Endothelial cell of umbilical vein (primary cell): ENCODE data around the gene TMIGD2. TPM values are rescaled to one million over a fixed set of nuclear protein-coding genes. Genes with fewer than 3 reads are reported as not detected.

ENCODE experiments used
- BruUV-seq: library from RNA; stranded (reverse); fragments of 400-500 nt; replicated peaks from 2 replicates; lab custom pipeline; 2021; lab: Mats Ljungman, UMichigan
- CTCF ChIA-PET: fragments of 300-600, 350-600 bp; sonication (Branson Sonifier 250); formaldehyde crosslinking; loops from one replicate; lab custom pipeline; 2021; ENCODE audit warnings: antibody characterized with exemption, inconsistent platforms; lab: Charles Lee
- POLR2A ChIA-PET: fragments of 300-600, 350-600 bp; sonication (Branson Sonifier 250); formaldehyde crosslinking; loops from one replicate; lab custom pipeline; 2021; ENCODE audit warnings: antibody characterized with exemption, inconsistent platforms; lab: Charles Lee
- DNase-seq: peaks from one replicate; pipeline ENCODE4 v3.0.0-alpha.2; 2011; ENCODE audit warnings: low read depth, low spot score
- FAIRE-seq: peaks from 2 replicates; lab custom pipeline; 2011; peaks lifted over from hg19 to GRCh38; lab: Jason Lieb, UNC
- H2AFZ ChIP-seq: 2 replicates; pipeline ENCODE4 v1.6.0; 2012; ENCODE audit warnings: low read depth, low read length, control low read depth, inconsistent platforms
- H3K27ac ChIP-seq: 2 replicates; pipeline ENCODE4 v1.5.1; 2011; ENCODE audit warnings: low read depth, mild to moderate bottlenecking, control low read depth, low read length, moderate library complexity; ENCODE audit not compliant: insufficient read depth
- H3K27me3 ChIP-seq, 2 experiments: 2 replicates each; pipeline versions ENCODE4 v1.6.0 to v1.6.1; 2011; ENCODE audit warnings: low read length in 2 of 2, mixed read lengths in 1 of 2; ENCODE audit not compliant: control insufficient read depth in 2 of 2, insufficient read depth in 2 of 2
- H3K36me3 ChIP-seq, 2 experiments: 2 replicates in 1 of 2; 3 replicates in 1 of 2; pipeline ENCODE4 v1.5.1; 2011; ENCODE audit warnings: low read length in 2 of 2, mild to moderate bottlenecking in 1 of 2, moderate library complexity in 1 of 2; ENCODE audit not compliant: control insufficient read depth in 2 of 2, insufficient read depth in 2 of 2; ENCODE audit errors: extremely low read depth in 1 of 2
- H3K4me1 ChIP-seq: 3 replicates; pipeline ENCODE4 v1.5.1; 2011; ENCODE audit warnings: mild to moderate bottlenecking, low read length; ENCODE audit not compliant: control insufficient read depth, insufficient read depth; ENCODE audit errors: extremely low read depth
- H3K4me2 ChIP-seq: 2 replicates; pipeline ENCODE4 v1.6.1; 2011; ENCODE audit warnings: low read length, control low read depth, mixed read lengths; ENCODE audit not compliant: insufficient read depth
- H3K4me3 ChIP-seq, 3 experiments: fragments of 200-600 bp in 1 of 3; sonication (generic), shearing (Covaris generic) in 1 of 3; replicated peaks in 1 of 3; 2 replicates each; pipeline ENCODE4 v1.5.1; 2011 to 2016; ENCODE audit warnings: control low read depth in 3 of 3, low read length in 3 of 3, mild to moderate bottlenecking in 2 of 3, inconsistent platforms in 1 of 3, low read depth in 1 of 3, moderate library complexity in 1 of 3; ENCODE audit not compliant: insufficient read depth in 1 of 3
- H3K79me2 ChIP-seq: 2 replicates; pipeline ENCODE4 v1.6.0; 2012; ENCODE audit warnings: low read length, inconsistent platforms; ENCODE audit not compliant: control insufficient read depth, insufficient read depth
- H3K9ac ChIP-seq: replicated peaks from 2 replicates; pipeline ENCODE3; 2011; ENCODE audit warnings: low read length, control low read depth; ENCODE audit not compliant: insufficient read depth; ENCODE audit errors: extremely low read depth
- H3K9me1 ChIP-seq: replicated peaks from 3 replicates; pipeline ENCODE4 v1.6.0; 2011; ENCODE audit warnings: mild to moderate bottlenecking, low read length; ENCODE audit not compliant: control insufficient read depth, insufficient read depth; ENCODE audit errors: extremely low read depth
- H3K9me3 ChIP-seq: replicated peaks from 2 replicates; pipeline ENCODE4 v1.5.1; 2012; ENCODE audit warnings: low read length, inconsistent platforms; ENCODE audit not compliant: control insufficient read depth, insufficient read depth
- H4K20me1 ChIP-seq: replicated peaks from 2 replicates; pipeline ENCODE3; 2011; ENCODE audit warnings: mild to moderate bottlenecking, low read length; ENCODE audit not compliant: control insufficient read depth, insufficient read depth; ENCODE audit errors: extremely low read depth
- FOS ChIP-seq: IDR thresholded peaks from 2 replicates; pipeline ENCODE4 v1.6.1; 2011; ENCODE audit warnings: mild to moderate bottlenecking, low read length, moderate library complexity, borderline replicate concordance; ENCODE audit not compliant: insufficient read depth
- MYC ChIP-seq: IDR thresholded peaks from one replicate; pipeline ENCODE4 v1.6.1; 2011; ENCODE audit warnings: mild to moderate bottlenecking, low read depth, low read length
- POLR2AphosphoS5 ChIP-seq: IDR thresholded peaks from 2 replicates; pipeline ENCODE4 v1.6.1; 2012; ENCODE audit warnings: low read depth, mild to moderate bottlenecking, control low read depth, low read length, moderate library complexity; ENCODE audit not compliant: insufficient read depth
- dilution Hi-C: fragments of 300-500 bp; cut with MboI; formaldehyde crosslinking; loops from one replicate; pipeline ENCODE4 v1.15.0; 2019; ENCODE audit warnings: low sequenced_read_pairs; ENCODE audit not compliant: extremely low pct_ligation_motif_present
- intact Hi-C: fragments of 100-400 bp; cut with micrococcal nuclease; formaldehyde crosslinking; loops from one replicate; pipeline ENCODE4 v1.10.0; 2022
- polyA plus RNA-seq, 4 experiments: library from polyadenylated mRNA; depleted of rRNA in 3 of 4; stranded (reverse) in 3 of 4; unstranded in 1 of 4; fragments of >200 nt; gene quantifications; 2 replicates each; pipeline versions ENCODE4 v1.2.1 to v1.2.3, GENCODE V29; 2011 to 2012; ENCODE audit warnings: missing spikeins in 1 of 4
- total RNA-seq: library from RNA; stranded (reverse); gene quantifications from 2 replicates; pipeline ENCODE4 v1.2.3, GENCODE V29; 2021
- TF ChIP-seq, protein P1 (sequence below): IDR thresholded peaks from 2 replicates; pipeline ENCODE4 v1.6.1; 2011; ENCODE audit not compliant: insufficient read depth, insufficient read length

The TMIGD2 gene
- total and polyA plus RNA-seq, 2 donors (not counting 3 experiments of a cell fraction or from before 2014, with no cell fraction given): not detected

DNA sequence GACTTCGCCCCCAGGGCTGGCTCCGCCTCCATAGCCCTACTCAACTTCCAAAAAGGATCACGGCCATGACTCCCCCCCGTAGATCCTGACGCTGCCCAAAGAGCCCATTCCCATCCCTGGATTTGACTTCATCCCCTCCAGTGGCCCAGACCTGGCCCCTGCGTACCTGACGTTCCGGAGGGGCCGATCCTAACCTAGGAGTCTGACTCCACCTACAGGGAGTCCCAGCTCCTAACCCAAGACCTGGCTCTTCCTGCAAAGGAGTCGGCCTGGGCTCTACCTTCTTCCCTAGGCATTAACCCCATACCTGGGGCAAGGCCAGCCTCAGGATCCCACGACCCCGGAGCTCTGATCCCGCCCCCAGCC, 25.7 kb upstream of the TMIGD2 start:
- no TSS peak for BruUV-seq
- H3K9ac ChIP-seq: no peak overlapping the region
- peak overlapping the region; percentile 54 for H2AFZ ChIP-seq
- H3K9me3 ChIP-seq: no peaks in the 10 kb centered on the region
- H3K79me2 ChIP-seq: no peaks in the 10 kb centered on the region
- no peak overlapping the region for H3K27ac ChIP-seq
- no peaks in the 10 kb centered on the region for H3K36me3 ChIP-seq
- intact Hi-C loops (loop anchor here (1.0 kb wide), 1 partner anchor 15 kb away; the partner anchor contains the start of gene MPND), dilution Hi-C loops (no loop called here)
- no peaks in the 10 kb centered on the region for H3K27me3 ChIP-seq
- H3K4me2 ChIP-seq: no peak overlapping the region
- H4K20me1 ChIP-seq: no peaks in the 10 kb centered on the region
- no peak for DNase-seq
- peaks cover 3% of the 10 kb centered on the region for H3K4me1 ChIP-seq
- no peaks in the 10 kb centered on the region for H3K9me1 ChIP-seq
- no peak for FAIRE-seq
- TF ChIP-seq POLR2AphosphoS5 (no peak), FOS (no peak), MYC (no peak)
- TF ChIP-seq, protein P1, sequence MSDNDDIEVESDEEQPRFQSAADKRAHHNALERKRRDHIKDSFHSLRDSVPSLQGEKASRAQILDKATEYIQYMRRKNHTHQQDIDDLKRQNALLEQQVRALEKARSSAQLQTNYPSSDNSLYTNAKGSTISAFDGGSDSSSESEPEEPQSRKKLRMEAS: no peak
- ChIA-PET CTCF (interaction anchor here (0.6 to 0.8 kb wide), 2 partner anchors 60 to 81 kb away, joined by 3 to 4 read pairs; partner anchors contain the start of gene YJU2), POLR2A (interaction anchor here (1.1 kb wide), 1 partner anchor 15 kb away, joined by 6 read pairs; the partner anchor contains the start of gene MPND)
- no peak overlapping the region for H3K4me3 ChIP-seq

GRCh38 chr19:4327252-4327876, 25.2 kb upstream of the TMIGD2 start:
- DNase-seq: peak; percentile 43
- Histone ChIP-seq H3K9ac (no peak overlapping the region), H3K79me2 (no peaks in the 10 kb centered on the region), H3K9me3 (no peaks in the 10 kb centered on the region), H3K27me3 (no peaks in the 10 kb centered on the region), H2AFZ (peak overlapping the region; percentile 87), H3K36me3 (no peaks in the 10 kb centered on the region), H3K4me3 (no peak overlapping the region), H3K4me1 (peaks cover 3% of the 10 kb centered on the region), H3K27ac (no peak overlapping the region), H3K9me1 (no peaks in the 10 kb centered on the region), H4K20me1 (no peaks in the 10 kb centered on the region), H3K4me2 (peak overlapping the region; percentile 50)
- BruUV-seq: no TSS peak
- dilution Hi-C loops: no loop called here
- CTCF ChIA-PET: interaction anchor here (0.8 kb wide), 1 partner anchor 80 kb away, joined by 4 read pairs; the partner anchor contains the start of gene YJU2
- TF ChIP-seq POLR2AphosphoS5: no peak
- TF ChIP-seq, protein P1: peak; percentile 60
- no peak for FAIRE-seq
- POLR2A ChIA-PET: interaction anchor here (1.1 kb wide), 1 partner anchor 15 kb away, joined by 6 read pairs; the partner anchor contains the start of gene MPND
- intact Hi-C loops: no loop called here
